ENCODE results near the gene NAALADL2. TPM values are rescaled to one million over a fixed set of nuclear protein-coding genes. Genes with fewer than 3 reads are reported as not detected.
"Not testable (repeated sequence)": the region's sequence is repeated elsewhere in the genome, so short reads cannot be mapped to it uniquely, and the experiment has no call there.

Gene NAALADL2
- total RNA-seq, 1 experiment from 2014 or later: not detected

GRCh38 chr3:175511219-175511785 lies 652.2 kb downstream of the NAALADL2 start:
- H3K27me3 ChIP-seq (ENCODE audit: low read length): no peaks in the 10 kb centered on the region
- H3K9me2 ChIP-seq (replicated peaks; ENCODE audit: insufficient read depth, low read length): no peaks in the 10 kb centered on the region
- no peak overlapping the region for H3K27ac ChIP-seq (ENCODE audit: low read length)
- H3K9me3 ChIP-seq (ENCODE audit: low read length): peaks cover 10% of the 10 kb centered on the region; the same call in 1 of the 2 replicates
- H3K79me2 ChIP-seq (ENCODE audit: low read length): no peaks in the 10 kb centered on the region
- no peaks in the 10 kb centered on the region for H3K36me3 ChIP-seq (ENCODE audit: insufficient read depth, low read length)
- H3K4me2 ChIP-seq (ENCODE audit: low read depth, low read length, poor library complexity, severe bottlenecking): no peak overlapping the region
- no peak overlapping the region for H3K9ac ChIP-seq (ENCODE audit: low read length)
- H4K20me1 ChIP-seq (ENCODE audit: insufficient read depth, low read depth, low read length): no peaks in the 10 kb centered on the region
- DNase-seq: no peak
- H3K4me1 ChIP-seq (ENCODE audit: low read length): no peaks in the 10 kb centered on the region
- no peak overlapping the region for H2AFZ ChIP-seq (ENCODE audit: low read length)
- no peak overlapping the region for H3K4me3 ChIP-seq (ENCODE audit: low read length)

DNA sequence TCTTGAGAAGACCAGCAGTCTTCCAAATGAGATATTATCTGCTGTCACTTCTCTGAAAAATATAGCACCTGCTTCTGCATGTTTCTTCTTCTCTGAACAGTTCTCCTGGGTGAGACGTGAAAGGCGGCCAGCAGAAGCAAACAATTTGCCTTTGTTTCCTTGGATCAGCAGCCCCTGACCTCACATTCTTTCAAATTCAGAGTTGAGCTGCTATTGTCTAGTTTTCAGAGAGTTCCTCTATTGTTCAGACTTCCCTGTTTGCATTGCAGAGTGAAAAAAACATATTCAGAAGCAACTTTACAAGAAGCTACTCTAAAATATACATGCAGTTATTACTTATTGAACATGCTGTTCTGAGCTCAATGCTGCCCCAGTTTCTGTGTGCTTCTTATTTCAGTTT lies 653.6 kb downstream of the NAALADL2 start:
- no peak overlapping the region for H3K4me2 ChIP-seq (ENCODE audit: low read depth, low read length, poor library complexity, severe bottlenecking)
- no peaks in the 10 kb centered on the region for H3K36me3 ChIP-seq (ENCODE audit: insufficient read depth, low read length)
- DNase-seq: no peak
- no peak overlapping the region for H3K27ac ChIP-seq (ENCODE audit: low read length)
- H3K4me3 ChIP-seq (ENCODE audit: low read length): no peak overlapping the region
- no peaks in the 10 kb centered on the region for H3K9me2 ChIP-seq (replicated peaks; ENCODE audit: insufficient read depth, low read length)
- H3K79me2 ChIP-seq (ENCODE audit: low read length): no peaks in the 10 kb centered on the region
- no peaks in the 10 kb centered on the region for H3K4me1 ChIP-seq (ENCODE audit: low read length)
- H3K9ac ChIP-seq (ENCODE audit: low read length): no peak overlapping the region
- no peaks in the 10 kb centered on the region for H3K27me3 ChIP-seq (ENCODE audit: low read length)
- H4K20me1 ChIP-seq (ENCODE audit: insufficient read depth, low read depth, low read length): no peaks in the 10 kb centered on the region
- no peak overlapping the region for H2AFZ ChIP-seq (ENCODE audit: low read length)
- peaks cover 7% of the 10 kb centered on the region for H3K9me3 ChIP-seq (ENCODE audit: low read length)

DNA sequence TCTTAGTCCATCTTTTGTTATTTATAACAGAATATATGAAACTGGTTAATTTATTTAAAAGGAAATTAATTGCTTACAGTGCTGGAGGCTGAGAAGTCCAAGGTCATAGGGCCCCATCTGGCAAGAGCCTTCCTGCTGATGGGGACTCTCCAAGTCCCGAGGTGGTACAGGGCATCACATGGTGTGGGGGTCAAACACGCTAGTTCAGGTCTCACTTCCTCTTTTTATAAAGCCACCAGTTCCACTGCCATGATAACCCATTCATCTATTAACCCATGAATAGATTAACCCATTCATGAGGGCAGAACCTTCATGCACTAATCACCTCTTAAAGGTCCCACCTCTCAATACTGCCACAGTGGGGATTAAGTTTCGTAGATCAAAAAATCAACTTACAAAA lies 659.3 kb downstream of the NAALADL2 start:
- no peaks in the 10 kb centered on the region for H3K4me1 ChIP-seq (ENCODE audit: low read length)
- no peaks in the 10 kb centered on the region for H4K20me1 ChIP-seq (ENCODE audit: insufficient read depth, low read depth, low read length)
- no peak overlapping the region for H3K27ac ChIP-seq (ENCODE audit: low read length)
- H3K27me3 ChIP-seq (ENCODE audit: low read length): no peaks in the 10 kb centered on the region
- H3K9me2 ChIP-seq (replicated peaks; ENCODE audit: insufficient read depth, low read length): no peaks in the 10 kb centered on the region
- H3K36me3 ChIP-seq (ENCODE audit: insufficient read depth, low read length): no peaks in the 10 kb centered on the region
- H3K79me2 ChIP-seq (ENCODE audit: low read length): no peaks in the 10 kb centered on the region
- no peak overlapping the region for H3K4me2 ChIP-seq (ENCODE audit: low read depth, low read length, poor library complexity, severe bottlenecking)
- no peak overlapping the region for H3K9ac ChIP-seq (ENCODE audit: low read length)
- DNase-seq: no peak
- peaks cover 24% of the 10 kb centered on the region for H3K9me3 ChIP-seq (ENCODE audit: low read length)
- H3K4me3 ChIP-seq (ENCODE audit: low read length): no peak overlapping the region
- no peak overlapping the region for H2AFZ ChIP-seq (ENCODE audit: low read length)

GRCh38 chr3:175521406-175521805 lies 662.3 kb downstream of the NAALADL2 start:
- Histone ChIP-seq H3K4me1 (ENCODE audit: low read length) (no peaks in the 10 kb centered on the region), H3K79me2 (ENCODE audit: low read length) (no peaks in the 10 kb centered on the region), H3K36me3 (ENCODE audit: insufficient read depth, low read length) (no peaks in the 10 kb centered on the region), H3K9me2 (replicated peaks; ENCODE audit: insufficient read depth, low read length) (no peaks in the 10 kb centered on the region), H3K27ac (ENCODE audit: low read length) (no peak overlapping the region), H3K9me3 (ENCODE audit: low read length) (peaks cover 26% of the 10 kb centered on the region), H3K4me3 (ENCODE audit: low read length) (no peak overlapping the region), H3K4me2 (ENCODE audit: low read depth, low read length, poor library complexity, severe bottlenecking) (no peak overlapping the region), H4K20me1 (ENCODE audit: insufficient read depth, low read depth, low read length) (no peaks in the 10 kb centered on the region), H3K9ac (ENCODE audit: low read length) (no peak overlapping the region), H2AFZ (ENCODE audit: low read length) (no peak overlapping the region), H3K27me3 (ENCODE audit: low read length) (no peaks in the 10 kb centered on the region)
- no peak for DNase-seq

- Histone ChIP-seq H3K9ac (ENCODE audit: low read length) (no peak overlapping the region), H2AFZ (ENCODE audit: low read length) (no peak overlapping the region), H3K9me2 (replicated peaks; ENCODE audit: insufficient read depth, low read length) (no peaks in the 10 kb centered on the region), H3K4me1 (ENCODE audit: low read length) (no peaks in the 10 kb centered on the region), H3K79me2 (ENCODE audit: low read length) (no peaks in the 10 kb centered on the region), H3K27ac (ENCODE audit: low read length) (no peak overlapping the region), H4K20me1 (ENCODE audit: insufficient read depth, low read depth, low read length) (no peaks in the 10 kb centered on the region), H3K27me3 (ENCODE audit: low read length) (no peaks in the 10 kb centered on the region), H3K36me3 (ENCODE audit: insufficient read depth, low read length) (no peaks in the 10 kb centered on the region), H3K9me3 (ENCODE audit: low read length) (peaks cover 15% of the 10 kb centered on the region), H3K4me2 (ENCODE audit: low read depth, low read length, poor library complexity, severe bottlenecking) (no peak overlapping the region), H3K4me3 (ENCODE audit: low read length) (no peak overlapping the region)
- no peak for DNase-seq
Observed at GRCh38 chr3:175526191-175526590, 667.1 kb downstream of the NAALADL2 start.

DNA sequence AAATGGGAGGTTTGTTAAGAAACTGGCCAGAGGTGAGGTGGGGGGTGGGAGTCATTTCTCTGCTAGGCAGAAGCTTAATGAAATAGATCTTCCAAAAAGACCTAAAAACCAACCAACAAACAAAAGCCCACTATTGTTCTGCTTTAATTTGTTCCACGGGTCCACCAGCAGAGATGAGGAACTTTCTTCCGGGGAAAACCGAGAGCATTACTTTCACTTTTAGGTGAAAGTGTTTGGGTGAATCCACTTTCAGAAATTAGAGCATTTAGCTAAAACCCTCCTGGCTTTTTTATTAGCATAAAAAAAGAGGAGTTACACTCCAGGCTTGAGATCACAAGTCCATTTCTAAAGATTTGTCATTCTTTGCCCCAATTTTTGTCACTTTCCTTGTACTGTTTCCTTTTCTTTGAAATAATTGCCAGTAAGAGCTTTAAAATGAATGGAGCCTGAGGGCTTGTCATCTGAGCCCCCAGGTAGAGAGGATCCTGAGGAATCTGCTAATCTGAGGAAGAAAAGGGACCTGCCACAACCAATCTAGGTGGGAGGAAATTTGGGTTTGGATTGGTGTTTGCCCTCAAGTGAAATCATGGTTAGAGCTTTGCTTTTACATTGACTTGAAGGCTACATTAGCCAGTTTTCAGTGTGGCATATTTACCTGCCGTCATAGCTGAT lies 667.6 kb downstream of the NAALADL2 start:
- Histone ChIP-seq H3K4me3 (ENCODE audit: low read length) (no peak overlapping the region), H3K9me2 (replicated peaks; ENCODE audit: insufficient read depth, low read length) (no peaks in the 10 kb centered on the region), H3K36me3 (ENCODE audit: insufficient read depth, low read length) (no peaks in the 10 kb centered on the region), H3K27me3 (ENCODE audit: low read length) (no peaks in the 10 kb centered on the region), H3K27ac (ENCODE audit: low read length) (no peak overlapping the region), H3K9ac (ENCODE audit: low read length) (no peak overlapping the region), H3K4me1 (ENCODE audit: low read length) (no peaks in the 10 kb centered on the region), H3K4me2 (ENCODE audit: low read depth, low read length, poor library complexity, severe bottlenecking) (no peak overlapping the region), H4K20me1 (ENCODE audit: insufficient read depth, low read depth, low read length) (no peaks in the 10 kb centered on the region), H3K79me2 (ENCODE audit: low read length) (no peaks in the 10 kb centered on the region), H3K9me3 (ENCODE audit: low read length) (peaks cover 11% of the 10 kb centered on the region), H2AFZ (ENCODE audit: low read length) (no peak overlapping the region)
- no peak for DNase-seq

GRCh38 chr3:175528693-175529092 lies 669.6 kb downstream of the NAALADL2 start:
- H3K9me2 ChIP-seq (replicated peaks; ENCODE audit: insufficient read depth, low read length); H3K36me3 ChIP-seq (ENCODE audit: insufficient read depth, low read length); H3K27me3 ChIP-seq (ENCODE audit: low read length); H3K79me2 ChIP-seq (ENCODE audit: low read length); H3K4me3 ChIP-seq (ENCODE audit: low read length); H4K20me1 ChIP-seq (ENCODE audit: insufficient read depth, low read depth, low read length); H3K27ac ChIP-seq (ENCODE audit: low read length); H2AFZ ChIP-seq (ENCODE audit: low read length); H3K9ac ChIP-seq (ENCODE audit: low read length); DNase-seq; H3K4me2 ChIP-seq (ENCODE audit: low read depth, low read length, poor library complexity, severe bottlenecking); H3K4me1 ChIP-seq (ENCODE audit: low read length); H3K9me3 ChIP-seq (ENCODE audit: low read length): not testable (repeated sequence)

GRCh38 chr3:175535351-175535750 lies 676.2 kb downstream of the NAALADL2 start:
- Histone ChIP-seq H3K27ac (ENCODE audit: low read length) (no peak overlapping the region), H3K9ac (ENCODE audit: low read length) (no peak overlapping the region), H2AFZ (ENCODE audit: low read length) (no peak overlapping the region), H3K9me3 (ENCODE audit: low read length) (peaks cover 10% of the 10 kb centered on the region; the same call in 1 of the 2 replicates), H3K9me2 (replicated peaks; ENCODE audit: insufficient read depth, low read length) (no peaks in the 10 kb centered on the region), H3K79me2 (ENCODE audit: low read length) (no peaks in the 10 kb centered on the region), H4K20me1 (ENCODE audit: insufficient read depth, low read depth, low read length) (no peaks in the 10 kb centered on the region), H3K27me3 (ENCODE audit: low read length) (no peaks in the 10 kb centered on the region), H3K36me3 (ENCODE audit: insufficient read depth, low read length) (no peaks in the 10 kb centered on the region), H3K4me2 (ENCODE audit: low read depth, low read length, poor library complexity, severe bottlenecking) (no peak overlapping the region), H3K4me1 (ENCODE audit: low read length) (no peaks in the 10 kb centered on the region), H3K4me3 (ENCODE audit: low read length) (no peak overlapping the region)
- DNase-seq: no peak
